ENCODE results near the gene TACR1.

Gene TACR1

GRCh38 chr2:75025633-75026380 lies 173.5 kb downstream of the TACR1 start:
- intact Hi-C loops (cut with DNase I) = no loop called here
- no peak for DNase-seq

- intact Hi-C loops (cut with DNase I) = no loop called here
- DNase-seq = no peak
These were observed 174.1 kb downstream of the TACR1 start for GRCh38 chr2:75025216-75025615.

GRCh38 chr2:75023666-75024455 lies 175.5 kb downstream of the TACR1 start:
- intact Hi-C loops (cut with DNase I) = no loop called here
- DNase-seq = no peak

GRCh38 chr2:75022516-75022915 lies 176.8 kb downstream of the TACR1 start:
- no peak for DNase-seq

GRCh38 chr2:75021672-75022071 lies 177.6 kb downstream of the TACR1 start:
- intact Hi-C loops (cut with DNase I) = no loop called here
- DNase-seq = no peak

More at GRCh38 chr2:75022516-75022915, 176.8 kb downstream of the TACR1 start:
- intact Hi-C loops (cut with DNase I) = no loop called here

GRCh38 chr2:75020476-75020875 lies 178.8 kb downstream of the TACR1 start:
- intact Hi-C loops (cut with DNase I) = no loop called here
- DNase-seq = no peak

GRCh38 chr2:75019790-75020189 lies 179.5 kb downstream of the TACR1 start:
- intact Hi-C loops (cut with DNase I) = no loop called here
- no peak for DNase-seq

- intact Hi-C loops (cut with DNase I) = no loop called here
- DNase-seq = no peak
These were observed 181.2 kb downstream of the TACR1 start for GRCh38 chr2:75018162-75018561.

GRCh38 chr2:75012080-75012479 lies 187.2 kb downstream of the TACR1 start:
- DNase-seq = no peak
- intact Hi-C loops (cut with DNase I) = no loop called here

GRCh38 chr2:75010571-75010970 lies 188.7 kb downstream of the TACR1 start:
- DNase-seq = no peak
- intact Hi-C loops (cut with DNase I) = no loop called here

GRCh38 chr2:75007819-75008218 lies 191.5 kb downstream of the TACR1 start:
- intact Hi-C loops (cut with DNase I) = no loop called here
- DNase-seq = peak in 7 of 10 donors; percentile 20 to 92 (median 68)

GRCh38 chr2:75007061-75007460 lies 192.3 kb downstream of the TACR1 start:
- intact Hi-C loops (cut with DNase I) = no loop called here
- no peak for DNase-seq

- DNase-seq = no peak
- intact Hi-C loops (cut with DNase I) = no loop called here
These were observed 193.3 kb downstream of the TACR1 start for GRCh38 chr2:75006041-75006440.

GRCh38 chr2:75003773-75004172 lies 195.5 kb downstream of the TACR1 start:
- DNase-seq = no peak
- intact Hi-C loops (cut with DNase I) = no loop called here

- intact Hi-C loops (cut with DNase I) = no loop called here
- no peak for DNase-seq
These were observed 196.0 kb downstream of the TACR1 start for GRCh38 chr2:75003276-75003675.

- no peak for DNase-seq
- intact Hi-C loops (cut with DNase I) = no loop called here
These were observed 197.3 kb downstream of the TACR1 start for GRCh38 chr2:75002007-75002406.

GRCh38 chr2:74999468-74999867 lies 199.9 kb downstream of the TACR1 start:
- DNase-seq = no peak
- intact Hi-C loops (cut with DNase I) = no loop called here
